Parathyroid adenoma (tissue), 2 donors: ENCODE measurements around the gene KDM1A.
"Not testable (repeated sequence)": the region's sequence is repeated elsewhere in the genome, so short reads cannot be mapped to it uniquely, and the experiment has no call there.

Experiments
- H2AFZ ChIP-seq: fragments of 300-600 bp; sonication (generic); one replicate; pipeline ENCODE4 v1.7.0; 2017; ENCODE audit warnings: antibody characterized with exemption, mild to moderate bottlenecking
- H3K27ac ChIP-seq: fragments of 300-600 bp; sonication (generic); one replicate; pipeline ENCODE4 v1.7.0; 2017
- H3K27me3 ChIP-seq: fragments of 300-600 bp; sonication (generic); one replicate; pipeline ENCODE4 v1.7.0; 2017; ENCODE audit warnings: low read length; ENCODE audit not compliant: control insufficient read depth, insufficient read depth
- H3K36me3 ChIP-seq: fragments of 300-600 bp; sonication (generic); one replicate; pipeline ENCODE4 v1.7.0; 2017; ENCODE audit warnings: low read length; ENCODE audit not compliant: control insufficient read depth, insufficient read depth
- H3K4me1 ChIP-seq: fragments of 300-600 bp; sonication (generic); one replicate; pipeline ENCODE4 v1.7.0; 2017; ENCODE audit warnings: control low read depth
- H3K4me2 ChIP-seq: fragments of 300-600 bp; sonication (generic); one replicate; pipeline ENCODE4 v1.7.0; 2017; ENCODE audit warnings: low read length
- H3K4me3 ChIP-seq: fragments of 300-600 bp; sonication (generic); one replicate; pipeline ENCODE4 v1.7.0; 2017; ENCODE audit warnings: low read depth, low read length
- H3K79me2 ChIP-seq: fragments of 300-600 bp; sonication (generic); one replicate; pipeline ENCODE4 v1.7.0; 2017; ENCODE audit warnings: control low read depth
- H3K9ac ChIP-seq: fragments of 300-600 bp; sonication (generic); one replicate; pipeline ENCODE4 v1.7.0; 2017; ENCODE audit warnings: mild to moderate bottlenecking
- H3K9me3 ChIP-seq: fragments of 300-600 bp; sonication (generic); one replicate; pipeline ENCODE4 v1.7.0; 2017; ENCODE audit warnings: low read length; ENCODE audit not compliant: control insufficient read depth
- TF ChIP-seq, protein P1 (sequence below): fragments of 300-600 bp; sonication (generic); IDR thresholded peaks from one replicate; pipeline ENCODE4 v1.7.0; 2017; ENCODE audit warnings: antibody characterized with exemption, mild to moderate bottlenecking
- donor health status: primary hyperparathyroidism.

The KDM1A gene

DNA sequence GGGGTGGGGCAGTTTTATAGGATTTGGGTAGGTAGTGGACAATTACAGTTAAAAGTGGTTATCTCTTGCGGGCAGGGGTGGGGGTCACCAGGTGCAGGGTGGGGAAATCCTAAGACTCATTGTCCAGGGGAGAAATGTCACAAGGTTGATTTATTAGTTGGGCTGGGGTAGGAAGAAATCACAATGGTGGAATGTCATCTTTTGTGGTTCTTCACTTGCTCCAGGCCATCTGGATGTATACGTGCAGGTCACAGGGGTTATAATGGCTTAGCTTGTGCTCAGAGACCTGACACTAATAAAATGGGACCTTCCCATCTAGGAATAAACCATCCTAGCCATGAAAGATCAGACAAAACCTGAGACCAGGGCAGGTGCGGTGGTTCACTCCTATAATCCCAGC lies 15.2 kb upstream of the KDM1A start:
- TF ChIP-seq, protein P1, sequence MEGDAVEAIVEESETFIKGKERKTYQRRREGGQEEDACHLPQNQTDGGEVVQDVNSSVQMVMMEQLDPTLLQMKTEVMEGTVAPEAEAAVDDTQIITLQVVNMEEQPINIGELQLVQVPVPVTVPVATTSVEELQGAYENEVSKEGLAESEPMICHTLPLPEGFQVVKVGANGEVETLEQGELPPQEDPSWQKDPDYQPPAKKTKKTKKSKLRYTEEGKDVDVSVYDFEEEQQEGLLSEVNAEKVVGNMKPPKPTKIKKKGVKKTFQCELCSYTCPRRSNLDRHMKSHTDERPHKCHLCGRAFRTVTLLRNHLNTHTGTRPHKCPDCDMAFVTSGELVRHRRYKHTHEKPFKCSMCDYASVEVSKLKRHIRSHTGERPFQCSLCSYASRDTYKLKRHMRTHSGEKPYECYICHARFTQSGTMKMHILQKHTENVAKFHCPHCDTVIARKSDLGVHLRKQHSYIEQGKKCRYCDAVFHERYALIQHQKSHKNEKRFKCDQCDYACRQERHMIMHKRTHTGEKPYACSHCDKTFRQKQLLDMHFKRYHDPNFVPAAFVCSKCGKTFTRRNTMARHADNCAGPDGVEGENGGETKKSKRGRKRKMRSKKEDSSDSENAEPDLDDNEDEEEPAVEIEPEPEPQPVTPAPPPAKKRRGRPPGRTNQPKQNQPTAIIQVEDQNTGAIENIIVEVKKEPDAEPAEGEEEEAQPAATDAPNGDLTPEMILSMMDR: no peak

DNA sequence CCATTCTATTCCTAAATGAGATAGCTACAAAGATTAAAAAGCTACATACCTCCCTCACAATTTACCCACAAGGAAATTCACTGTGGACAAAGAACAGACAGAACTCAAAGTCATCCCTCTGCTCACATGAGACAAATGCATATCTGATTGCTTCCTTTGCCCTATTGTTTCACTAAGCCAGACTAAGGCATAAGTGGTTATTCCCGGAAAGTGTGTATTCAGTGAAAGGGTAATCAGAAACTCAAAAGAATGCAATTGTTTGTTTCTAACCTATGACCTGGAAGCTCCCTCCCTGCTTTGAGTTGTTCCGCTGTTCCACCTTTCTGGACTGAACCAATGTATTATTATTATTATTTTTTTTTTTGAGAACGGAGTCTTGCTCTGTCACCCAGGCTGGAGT lies 14.5 kb upstream of the KDM1A start:
- H3K27ac ChIP-seq, H2AFZ ChIP-seq, H3K9ac ChIP-seq, H3K9me3 ChIP-seq, H3K4me2 ChIP-seq, H3K27me3 ChIP-seq, H3K79me2 ChIP-seq, H3K36me3 ChIP-seq, H3K4me3 ChIP-seq, H3K4me1 ChIP-seq: not testable (repeated sequence)

More for the DNA sequence above, 15.2 kb upstream of the KDM1A start:
- Histone ChIP-seq H3K9me3 (no peaks in the 10 kb centered on the region), H2AFZ (no peak overlapping the region), H3K9ac (no peak overlapping the region), H3K4me2 (no peak overlapping the region), H3K4me3 (no peak overlapping the region), H3K4me1 (no peaks in the 10 kb centered on the region), H3K27me3 (no peaks in the 10 kb centered on the region), H3K36me3 (no peaks in the 10 kb centered on the region), H3K79me2 (no peaks in the 10 kb centered on the region), H3K27ac (no peak overlapping the region)

DNA sequence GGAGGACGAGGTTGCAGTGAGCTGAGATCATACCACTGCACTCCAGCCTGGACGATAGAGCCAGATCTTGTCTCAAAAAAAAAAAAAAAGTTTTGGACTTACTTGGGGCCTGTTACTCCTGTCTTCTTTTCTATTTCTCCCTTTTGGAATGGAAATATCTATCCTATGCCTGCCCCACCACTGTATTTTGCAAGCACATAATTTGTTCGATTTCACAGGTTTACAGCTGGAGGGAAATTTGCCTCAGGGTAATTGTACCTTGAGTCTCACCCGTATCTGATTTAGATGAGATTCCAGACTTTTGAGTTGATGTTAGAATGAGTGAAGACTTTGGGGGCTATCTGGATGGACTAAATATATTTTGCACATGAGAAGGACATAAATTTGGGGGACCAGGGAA lies 12.2 kb upstream of the KDM1A start:
- Histone ChIP-seq H3K9me3 (no peaks in the 10 kb centered on the region), H3K4me2 (no peak overlapping the region), H3K36me3 (no peaks in the 10 kb centered on the region), H2AFZ (no peak overlapping the region), H3K27me3 (no peaks in the 10 kb centered on the region), H3K4me1 (no peaks in the 10 kb centered on the region), H3K9ac (no peak overlapping the region), H3K79me2 (no peaks in the 10 kb centered on the region), H3K4me3 (no peak overlapping the region), H3K27ac (no peak overlapping the region)
- TF ChIP-seq, protein P1: no peak

DNA sequence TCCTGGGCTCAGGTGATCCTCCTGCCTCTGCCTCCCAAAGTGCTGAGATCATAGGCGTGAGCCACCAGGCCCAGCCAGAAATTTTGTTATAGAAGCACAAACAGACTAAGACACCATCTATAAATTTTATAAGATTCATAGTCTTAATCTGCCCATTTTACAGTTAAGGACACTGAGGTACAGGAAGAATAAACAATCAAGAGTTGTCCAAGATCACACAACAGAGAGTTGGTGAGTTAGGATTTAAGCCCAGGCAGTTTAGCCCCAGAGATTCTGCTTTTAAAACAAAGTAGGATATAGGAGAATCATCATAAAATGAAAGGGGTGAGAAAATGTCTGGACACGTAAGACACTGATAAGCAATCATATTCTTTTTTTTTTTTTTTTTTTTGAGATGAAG lies 10.4 kb upstream of the KDM1A start:
- H3K36me3 ChIP-seq: no peaks in the 10 kb centered on the region
- no peaks in the 10 kb centered on the region for H3K9me3 ChIP-seq
- no peak overlapping the region for H3K4me2 ChIP-seq
- no peak overlapping the region for H3K4me3 ChIP-seq
- no peaks in the 10 kb centered on the region for H3K79me2 ChIP-seq
- H3K27ac ChIP-seq: no peak overlapping the region
- H3K27me3 ChIP-seq: no peaks in the 10 kb centered on the region
- H2AFZ ChIP-seq: no peak overlapping the region
- no peak overlapping the region for H3K9ac ChIP-seq
- TF ChIP-seq, protein P1: no peak
- no peaks in the 10 kb centered on the region for H3K4me1 ChIP-seq

DNA sequence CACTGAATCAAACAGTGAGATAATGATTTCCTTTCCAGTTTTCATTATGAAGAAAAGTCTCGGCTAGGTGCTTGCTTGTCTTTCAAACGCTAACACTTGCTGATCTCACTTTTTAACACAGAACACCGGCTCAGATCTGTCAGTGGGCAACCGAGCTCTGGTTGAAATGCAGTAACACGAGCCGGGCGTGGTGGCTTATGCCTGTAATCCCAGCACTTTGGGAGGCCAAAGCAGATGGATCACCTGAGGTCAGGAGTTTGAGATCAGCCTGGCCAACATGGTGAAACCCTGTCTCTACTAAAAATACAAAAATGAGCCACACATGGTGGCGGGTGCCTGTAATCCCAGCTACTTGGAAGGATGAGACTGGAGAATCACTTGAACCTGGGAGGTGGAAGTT lies 9.2 kb upstream of the KDM1A start:
- H3K4me2 ChIP-seq, H3K79me2 ChIP-seq, H3K9ac ChIP-seq, H3K27ac ChIP-seq, H2AFZ ChIP-seq, H3K4me3 ChIP-seq, H3K36me3 ChIP-seq, H3K9me3 ChIP-seq, H3K27me3 ChIP-seq, H3K4me1 ChIP-seq: not testable (repeated sequence)

DNA sequence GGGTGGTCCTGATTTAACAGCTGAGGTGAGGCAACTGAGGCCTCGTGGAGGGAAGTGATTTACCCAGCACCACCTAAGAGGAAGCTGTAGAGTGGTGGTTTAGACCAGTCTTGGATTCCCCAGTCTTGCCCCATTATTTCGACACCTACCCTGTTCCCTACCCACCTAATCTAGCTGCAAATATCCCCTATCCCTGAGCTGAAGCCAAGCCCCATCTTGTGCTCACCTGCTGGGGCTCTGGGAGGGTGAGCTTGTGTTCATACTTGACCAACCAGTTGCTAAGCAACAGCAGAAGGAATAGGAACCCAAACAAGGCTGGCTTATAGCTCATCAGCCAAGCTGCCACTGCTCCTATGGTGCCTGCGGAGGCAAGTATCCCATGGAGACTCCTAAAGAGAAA lies 5.6 kb upstream of the KDM1A start:
- Histone ChIP-seq H3K27ac (no peak overlapping the region), H3K79me2 (no peaks in the 10 kb centered on the region), H3K27me3 (no peaks in the 10 kb centered on the region), H3K4me2 (no peak overlapping the region), H3K4me3 (no peak overlapping the region), H3K9me3 (no peaks in the 10 kb centered on the region), H3K36me3 (no peaks in the 10 kb centered on the region), H3K9ac (no peak overlapping the region), H2AFZ (no peak overlapping the region), H3K4me1 (no peaks in the 10 kb centered on the region)
- TF ChIP-seq, protein P1: no peak
